Type B pancreatic cell (in vitro differentiated cells): ENCODE measurements around the gene DLG1. TPM values are rescaled to one million over a fixed set of nuclear protein-coding genes. Genes with fewer than 3 reads are reported as not detected.

ENCODE experiments used
- DNase-seq: peaks from one replicate; pipeline ENCODE4 v3.0.0; 2021; ENCODE audit warnings: mixed read lengths; ENCODE audit not compliant: unreplicated experiment; ENCODE audit errors: extremely low spot score
- H3K27ac Mint-ChIP-seq: 2 replicates; pipeline ENCODE4 v1.8.0; 2021; ENCODE audit warnings: mild to moderate bottlenecking, mixed read lengths
- H3K27me3 Mint-ChIP-seq: 2 replicates; pipeline ENCODE4 v1.8.0; 2021; ENCODE audit warnings: mixed read lengths
- H3K36me3 Mint-ChIP-seq: 2 replicates; pipeline ENCODE4 v1.8.0; 2021; ENCODE audit warnings: mixed read lengths
- H3K4me1 Mint-ChIP-seq: one replicate; pipeline ENCODE4 v1.8.0; 2021; ENCODE audit warnings: mixed read lengths; ENCODE audit not compliant: unreplicated experiment
- H3K4me3 Mint-ChIP-seq: 2 replicates; pipeline ENCODE4 v1.8.0; 2021; ENCODE audit warnings: mild to moderate bottlenecking, mixed read lengths
- H3K9me3 Mint-ChIP-seq: 2 replicates; pipeline ENCODE4 v1.8.0; 2021; ENCODE audit warnings: mixed read lengths
- CTCF ChIP-seq: fragments of 200-600 bp; sonication (generic); conservative IDR thresholded peaks from 2 replicates; pipeline ENCODE4 v1.5.0; 2021; ENCODE audit warnings: antibody characterized with exemption, mild to moderate bottlenecking
- total RNA-seq: library from RNA; stranded (reverse); gene quantifications from 2 replicates; pipeline ENCODE4 v1.2.1, GENCODE V29; 2021; ENCODE audit warnings: low replicate concordance

Gene DLG1
- total RNA-seq, 1 donor from 2014 or later, result 95.9 TPM

DNA sequence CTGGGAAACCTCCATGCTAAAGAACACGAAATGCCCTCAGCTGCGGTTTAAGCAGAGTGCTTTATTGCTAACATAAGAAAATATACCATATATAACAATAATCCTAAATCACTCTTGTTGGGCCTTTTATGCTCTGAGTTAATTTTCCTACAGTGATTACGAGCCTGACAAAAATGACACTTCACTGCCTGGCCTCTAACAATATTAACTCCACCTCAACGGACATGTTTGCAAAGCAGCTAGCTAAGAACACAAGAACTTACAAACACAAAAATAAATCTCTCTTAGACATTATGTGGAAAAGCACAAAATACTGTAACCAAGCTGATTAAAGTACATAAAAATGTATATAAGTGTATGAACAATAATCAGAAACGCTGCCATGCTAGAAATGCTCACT lies 40.7 kb downstream of the DLG1 start:
- DNase-seq, result no peak
- peaks cover 10% of the 10 kb centered on the region for H3K36me3 Mint-ChIP-seq
- no peak for TF ChIP-seq CTCF
- no peak overlapping the region for H3K27ac Mint-ChIP-seq
- no peaks in the 10 kb centered on the region for H3K27me3 Mint-ChIP-seq
- H3K9me3 Mint-ChIP-seq, result no peaks in the 10 kb centered on the region
- no peak overlapping the region for H3K4me3 Mint-ChIP-seq
- peaks cover 33% of the 10 kb centered on the region for H3K4me1 Mint-ChIP-seq

GRCh38 chr3:197256836-197257444 lies 41.5 kb downstream of the DLG1 start:
- no peak overlapping the region for H3K4me3 Mint-ChIP-seq
- no peaks in the 10 kb centered on the region for H3K27me3 Mint-ChIP-seq
- H3K27ac Mint-ChIP-seq, result no peak overlapping the region
- peaks cover 18% of the 10 kb centered on the region for H3K36me3 Mint-ChIP-seq
- no peaks in the 10 kb centered on the region for H3K9me3 Mint-ChIP-seq
- peaks cover 33% of the 10 kb centered on the region for H3K4me1 Mint-ChIP-seq
- peak; percentile 90 for TF ChIP-seq CTCF
- DNase-seq, result no peak

DNA sequence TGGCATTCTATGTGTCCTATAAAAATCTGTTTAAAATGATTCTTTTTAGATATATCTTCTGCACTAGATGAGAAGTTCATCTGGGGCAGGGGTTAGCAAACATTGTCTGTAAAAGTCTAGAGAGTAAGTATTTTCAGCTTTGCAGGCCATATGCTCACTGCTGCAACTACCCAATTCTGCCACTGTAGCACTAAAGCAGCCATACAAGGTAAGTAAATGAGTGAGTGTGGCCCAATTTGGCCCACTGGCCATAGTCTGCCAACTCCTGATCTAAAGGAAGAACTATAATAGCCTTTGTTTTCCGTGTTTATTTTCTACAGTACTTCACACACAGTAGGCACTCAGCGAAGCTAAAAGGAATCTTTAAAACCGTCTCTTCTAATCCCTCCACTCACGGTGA lies 42.3 kb downstream of the DLG1 start:
- Mint-ChIP-seq H3K36me3 (peaks cover 22% of the 10 kb centered on the region), H3K27me3 (no peaks in the 10 kb centered on the region), H3K4me1 (peaks cover 29% of the 10 kb centered on the region), H3K4me3 (no peak overlapping the region), H3K27ac (no peak overlapping the region), H3K9me3 (no peaks in the 10 kb centered on the region)
- TF ChIP-seq CTCF, result no peak
- DNase-seq, result no peak

DNA sequence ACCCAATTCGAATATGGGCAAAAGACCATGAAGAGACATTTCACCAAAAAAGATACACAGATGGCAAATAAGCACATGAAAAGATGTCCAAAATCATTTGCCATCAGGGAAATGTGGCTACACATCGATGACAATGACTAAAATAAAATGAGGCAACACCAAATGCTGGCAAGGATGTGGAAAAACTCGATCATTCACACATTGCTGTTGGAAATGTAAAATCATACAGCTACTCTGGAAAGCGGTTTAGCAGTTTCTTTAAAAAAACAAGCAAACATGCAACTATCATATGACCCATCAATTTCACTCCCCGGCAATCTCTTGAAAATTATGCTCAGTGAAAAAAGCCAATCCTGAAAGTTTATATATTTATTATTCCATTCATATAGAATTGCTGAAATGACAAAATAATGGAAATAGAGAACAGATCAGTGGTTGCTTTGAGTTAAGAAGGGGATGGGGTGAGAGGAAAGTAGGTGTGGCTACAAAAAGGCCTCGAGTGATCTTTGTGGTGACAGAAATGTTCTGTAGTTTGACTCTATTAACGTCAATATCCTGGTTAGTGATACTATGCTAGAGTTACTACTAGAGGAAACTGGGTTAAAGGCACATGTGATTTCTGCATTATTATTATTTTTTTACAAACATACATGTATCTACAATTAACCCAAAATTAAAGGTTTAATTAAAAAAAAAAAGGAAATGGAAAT lies 45.0 kb downstream of the DLG1 start:
- H3K4me3 Mint-ChIP-seq, result no peak overlapping the region
- H3K36me3 Mint-ChIP-seq, result peaks cover 38% of the 10 kb centered on the region
- no peak overlapping the region for H3K27ac Mint-ChIP-seq
- no peak for TF ChIP-seq CTCF
- no peak for DNase-seq
- peaks cover 9% of the 10 kb centered on the region for H3K4me1 Mint-ChIP-seq
- peaks cover 9% of the 10 kb centered on the region for H3K9me3 Mint-ChIP-seq
- no peaks in the 10 kb centered on the region for H3K27me3 Mint-ChIP-seq

GRCh38 chr3:197249542-197249941 lies 48.9 kb downstream of the DLG1 start:
- peaks cover 7% of the 10 kb centered on the region for H3K4me1 Mint-ChIP-seq
- no peak overlapping the region for H3K27ac Mint-ChIP-seq
- peaks cover 65% of the 10 kb centered on the region for H3K36me3 Mint-ChIP-seq

More at GRCh38 chr3:197249542-197249941, 48.9 kb downstream of the DLG1 start:
- peaks cover 28% of the 10 kb centered on the region for H3K9me3 Mint-ChIP-seq
- TF ChIP-seq CTCF, result no peak
- DNase-seq, result no peak
- no peaks in the 10 kb centered on the region for H3K27me3 Mint-ChIP-seq
- no peak overlapping the region for H3K4me3 Mint-ChIP-seq
